Measurements from ENCODE around the gene CSNK1E.

The CSNK1E gene

DNA sequence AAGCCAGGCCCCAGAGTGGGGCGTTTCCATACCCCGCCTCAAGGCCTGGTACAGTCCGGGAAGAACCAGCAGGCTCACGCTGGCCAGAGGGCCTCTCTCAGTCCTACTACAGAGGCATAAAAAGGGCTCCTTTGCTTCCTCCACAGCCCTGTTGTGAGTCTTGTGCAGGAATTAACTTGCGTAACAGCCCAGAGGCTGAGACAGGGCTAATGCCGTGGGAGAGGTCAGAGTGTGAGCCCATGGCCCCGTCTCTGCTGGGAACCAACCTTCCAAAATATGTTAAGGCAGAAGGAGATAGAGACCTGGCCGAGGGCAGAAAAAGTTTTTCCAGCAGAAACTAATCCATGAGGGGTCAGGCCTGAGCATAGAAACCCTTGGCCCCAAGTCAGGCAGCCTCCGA is 24.5 kb downstream of the CSNK1E start:
- no peak overlapping the region for H3K27ac ChIP-seq
- no peak for TF ChIP-seq ZFX (IDR thresholded peaks at IDR 0.05; ENCODE audit: borderline replicate concordance)
- TF ChIP-seq, protein P1, sequence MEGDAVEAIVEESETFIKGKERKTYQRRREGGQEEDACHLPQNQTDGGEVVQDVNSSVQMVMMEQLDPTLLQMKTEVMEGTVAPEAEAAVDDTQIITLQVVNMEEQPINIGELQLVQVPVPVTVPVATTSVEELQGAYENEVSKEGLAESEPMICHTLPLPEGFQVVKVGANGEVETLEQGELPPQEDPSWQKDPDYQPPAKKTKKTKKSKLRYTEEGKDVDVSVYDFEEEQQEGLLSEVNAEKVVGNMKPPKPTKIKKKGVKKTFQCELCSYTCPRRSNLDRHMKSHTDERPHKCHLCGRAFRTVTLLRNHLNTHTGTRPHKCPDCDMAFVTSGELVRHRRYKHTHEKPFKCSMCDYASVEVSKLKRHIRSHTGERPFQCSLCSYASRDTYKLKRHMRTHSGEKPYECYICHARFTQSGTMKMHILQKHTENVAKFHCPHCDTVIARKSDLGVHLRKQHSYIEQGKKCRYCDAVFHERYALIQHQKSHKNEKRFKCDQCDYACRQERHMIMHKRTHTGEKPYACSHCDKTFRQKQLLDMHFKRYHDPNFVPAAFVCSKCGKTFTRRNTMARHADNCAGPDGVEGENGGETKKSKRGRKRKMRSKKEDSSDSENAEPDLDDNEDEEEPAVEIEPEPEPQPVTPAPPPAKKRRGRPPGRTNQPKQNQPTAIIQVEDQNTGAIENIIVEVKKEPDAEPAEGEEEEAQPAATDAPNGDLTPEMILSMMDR (IDR thresholded peaks at IDR 0.05) = no peak

DNA sequence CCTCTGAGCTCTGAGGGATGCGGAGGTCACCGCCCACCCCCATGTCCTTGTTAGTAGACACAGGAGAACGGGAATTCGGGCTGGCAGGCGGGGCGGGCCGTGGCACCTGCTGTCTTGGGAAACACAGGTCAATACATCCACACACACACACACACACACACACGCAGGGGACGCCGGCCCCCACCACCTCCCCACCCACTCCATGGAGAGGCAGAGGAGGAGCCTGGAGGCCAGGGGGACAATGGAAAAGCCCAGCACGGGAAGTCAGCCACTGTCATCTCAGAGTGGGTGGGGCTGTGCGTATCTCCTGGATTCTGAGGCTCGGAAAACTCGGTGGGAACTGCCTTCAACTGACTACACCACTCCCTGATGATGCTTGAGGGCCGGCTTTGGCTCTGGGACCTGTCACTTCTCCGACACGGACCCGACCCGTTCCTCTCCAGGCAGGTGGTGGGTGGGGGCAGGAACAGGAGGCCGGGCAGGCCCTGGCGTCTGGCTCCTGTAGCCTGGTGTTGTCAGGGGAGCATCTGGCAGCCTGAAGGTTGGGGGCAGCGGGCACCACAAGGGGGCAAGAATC is 25.9 kb downstream of the CSNK1E start:
- H3K27ac ChIP-seq = 0 out of 2 replicates have a peak overlapping the region, but pooled peaks have one; percentile 7
- TF ChIP-seq ZFX (IDR thresholded peaks at IDR 0.05; ENCODE audit: borderline replicate concordance) = no peak
- TF ChIP-seq, protein P1 (IDR thresholded peaks at IDR 0.05) = no peak

DNA sequence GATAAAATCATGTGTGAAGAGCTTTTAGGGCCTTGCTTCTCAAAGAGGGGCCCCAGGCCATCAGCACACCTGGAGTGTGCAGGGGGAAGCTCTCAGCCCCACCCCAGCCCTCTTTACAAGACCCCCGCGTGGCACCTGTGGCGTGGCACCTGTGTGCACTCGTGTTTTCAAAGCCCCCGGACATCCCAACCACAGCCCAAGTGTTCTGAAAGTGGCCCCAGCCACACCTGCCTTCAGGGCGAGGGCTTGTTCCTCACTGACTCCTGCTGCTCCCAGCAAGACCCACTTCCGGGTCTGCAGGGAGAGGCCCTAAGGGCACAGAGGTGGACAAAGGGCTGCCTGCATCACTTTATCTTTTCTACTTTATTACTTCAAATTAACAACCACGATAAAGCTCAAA is 26.9 kb downstream of the CSNK1E start:
- no peak overlapping the region for H3K27ac ChIP-seq
- TF ChIP-seq ZFX (IDR thresholded peaks at IDR 0.05; ENCODE audit: borderline replicate concordance) = no peak
- TF ChIP-seq, protein P1 (IDR thresholded peaks at IDR 0.05) = no peak

DNA sequence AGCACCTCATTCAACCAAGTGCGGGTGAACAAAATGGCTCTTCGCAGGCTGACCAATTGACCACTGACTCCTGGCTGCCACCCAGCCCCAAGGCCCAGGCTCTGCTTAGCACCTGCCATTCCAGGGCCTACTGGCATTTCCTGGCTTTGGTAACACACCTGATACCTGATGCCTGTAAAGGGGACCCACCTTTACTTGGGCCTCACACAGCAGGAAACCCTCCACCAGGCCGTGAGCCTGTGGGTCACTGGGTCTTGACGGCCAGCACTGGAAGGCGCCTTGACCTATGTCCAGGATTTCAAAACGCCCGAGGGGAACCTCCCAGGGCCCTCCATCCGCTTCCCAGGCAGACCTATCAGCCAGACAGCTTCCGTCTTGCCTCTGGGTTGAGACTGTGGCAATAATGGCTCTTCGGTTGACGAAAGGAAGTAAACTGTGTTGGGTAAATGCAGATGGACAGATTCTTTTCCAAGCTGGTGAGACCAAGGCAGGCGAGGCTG is 27.6 kb downstream of the CSNK1E start:
- no peak overlapping the region for H3K27ac ChIP-seq
- no peak for TF ChIP-seq ZFX (IDR thresholded peaks at IDR 0.05; ENCODE audit: borderline replicate concordance)
- TF ChIP-seq, protein P1 (IDR thresholded peaks at IDR 0.05) = no peak

DNA sequence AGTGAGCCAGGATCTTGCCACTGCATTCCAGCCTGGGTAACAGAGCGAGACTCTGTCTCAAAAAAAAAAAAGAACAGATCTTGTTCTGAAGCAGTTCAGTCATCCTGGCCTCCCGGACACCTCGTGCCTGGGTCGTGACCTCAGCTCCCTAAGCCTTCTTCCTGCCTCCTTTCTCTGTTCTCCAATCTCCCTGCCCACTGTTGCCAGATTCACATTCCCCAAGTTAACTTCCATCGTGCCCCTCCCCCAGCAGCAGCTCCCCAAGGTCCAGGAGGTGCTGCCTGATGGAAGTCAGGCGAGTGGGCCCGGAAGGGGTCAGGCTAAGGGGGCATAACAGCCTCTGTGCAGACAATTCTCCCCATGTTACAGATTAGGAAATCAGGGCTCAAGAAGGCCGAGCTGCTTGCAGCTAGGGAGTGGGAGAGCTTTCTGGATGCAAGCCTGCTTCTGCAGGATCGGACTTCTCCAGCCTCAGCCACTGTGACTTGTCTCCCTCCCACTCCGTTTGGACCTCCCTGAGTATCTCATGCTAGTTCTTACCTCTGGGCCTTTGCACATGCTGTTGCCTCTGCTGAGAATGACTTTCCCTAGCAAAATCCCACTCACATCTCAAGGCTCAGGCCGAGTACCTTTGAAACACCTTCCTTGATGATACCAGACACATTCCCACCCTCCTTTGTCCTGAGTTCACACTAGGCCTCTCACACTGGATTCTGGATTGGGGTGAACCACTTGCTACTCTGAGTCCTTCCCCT is 30.1 kb downstream of the CSNK1E start:
- TF ChIP-seq, protein P1 (IDR thresholded peaks at IDR 0.05) = no peak
- H3K27ac ChIP-seq = no peak overlapping the region

DNA sequence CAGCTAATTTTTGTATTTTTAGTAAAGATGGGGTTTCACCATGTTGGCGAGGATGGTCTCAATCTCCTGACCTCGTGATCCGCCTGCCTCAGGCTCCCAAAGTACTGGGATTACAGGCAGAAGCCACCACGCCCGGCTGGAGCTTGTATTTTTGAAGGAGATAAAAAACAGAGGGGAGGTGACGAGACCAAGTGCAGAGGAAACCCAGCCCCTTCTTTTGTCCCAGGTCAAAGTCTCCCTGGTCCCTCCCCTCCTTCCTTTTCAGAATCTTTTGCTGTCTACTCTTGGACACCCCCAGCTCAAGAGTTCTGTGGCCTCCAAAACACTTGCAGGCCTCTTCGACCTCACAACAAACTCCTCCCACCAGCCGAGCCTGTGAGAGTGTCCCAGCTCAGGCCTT is 32.2 kb downstream of the CSNK1E start:
- TF ChIP-seq, protein P1 (IDR thresholded peaks at IDR 0.05) = no peak
- TF ChIP-seq ZFX (IDR thresholded peaks at IDR 0.05; ENCODE audit: borderline replicate concordance) = no peak
- no peak overlapping the region for H3K27ac ChIP-seq

DNA sequence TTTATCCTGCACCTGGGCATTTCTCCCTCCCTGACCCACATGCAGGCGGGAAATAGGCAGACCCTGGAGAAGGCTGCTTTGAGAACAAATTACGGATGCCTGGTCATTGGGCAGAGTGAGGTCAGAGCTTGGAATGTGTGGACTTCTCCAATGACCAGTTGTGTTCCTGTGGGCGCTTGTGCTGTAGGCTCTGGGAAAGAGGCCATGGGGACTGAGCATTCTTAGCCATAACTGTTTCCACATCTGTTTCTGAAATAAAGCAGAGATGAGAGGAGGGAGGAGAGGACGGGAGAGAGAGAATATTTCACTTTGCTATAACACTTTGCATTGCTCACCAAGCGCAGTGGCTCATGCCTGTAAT is 33.2 kb downstream of the CSNK1E start:
- H3K27ac ChIP-seq = no peak overlapping the region
- TF ChIP-seq, protein P1 (IDR thresholded peaks at IDR 0.05) = no peak
- TF ChIP-seq ZFX (IDR thresholded peaks at IDR 0.05; ENCODE audit: borderline replicate concordance) = no peak
